ENCODE results near the gene ZFHX3. TPM values are rescaled to one million over a fixed set of nuclear protein-coding genes. Genes with fewer than 3 reads are reported as not detected.

Gene ZFHX3
- total and polyA plus RNA-seq, 2 donors (not counting 1 experiment from before 2014, with no cell fraction given) = 0.54 to 6.6 TPM

DNA sequence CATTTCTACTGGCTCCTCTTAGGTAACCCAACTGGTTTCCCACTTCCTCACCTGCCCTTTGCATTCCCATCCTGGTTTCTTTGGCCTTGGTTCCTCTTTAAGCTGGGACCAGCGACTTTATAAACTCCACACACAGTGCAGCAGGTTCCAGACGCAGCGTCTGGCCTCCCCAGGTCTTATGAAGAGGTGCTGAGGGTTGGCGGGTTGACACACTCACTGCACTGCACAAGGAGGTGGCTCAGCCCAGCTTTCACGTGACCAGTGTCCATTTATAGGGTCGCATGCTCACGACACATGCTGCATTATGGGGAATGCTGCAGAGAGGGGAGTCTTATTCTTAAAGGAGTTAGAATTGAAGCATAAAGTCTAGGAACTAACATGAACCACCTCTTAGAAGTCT, 70.8 kb downstream of the ZFHX3 start:
- peaks cover 8% of the 10 kb centered on the region for H3K4me1 Mint-ChIP-seq
- no peaks in the 10 kb centered on the region for H3K79me2 ChIP-seq (ENCODE audit: control insufficient read depth, insufficient read depth, low read length)

DNA sequence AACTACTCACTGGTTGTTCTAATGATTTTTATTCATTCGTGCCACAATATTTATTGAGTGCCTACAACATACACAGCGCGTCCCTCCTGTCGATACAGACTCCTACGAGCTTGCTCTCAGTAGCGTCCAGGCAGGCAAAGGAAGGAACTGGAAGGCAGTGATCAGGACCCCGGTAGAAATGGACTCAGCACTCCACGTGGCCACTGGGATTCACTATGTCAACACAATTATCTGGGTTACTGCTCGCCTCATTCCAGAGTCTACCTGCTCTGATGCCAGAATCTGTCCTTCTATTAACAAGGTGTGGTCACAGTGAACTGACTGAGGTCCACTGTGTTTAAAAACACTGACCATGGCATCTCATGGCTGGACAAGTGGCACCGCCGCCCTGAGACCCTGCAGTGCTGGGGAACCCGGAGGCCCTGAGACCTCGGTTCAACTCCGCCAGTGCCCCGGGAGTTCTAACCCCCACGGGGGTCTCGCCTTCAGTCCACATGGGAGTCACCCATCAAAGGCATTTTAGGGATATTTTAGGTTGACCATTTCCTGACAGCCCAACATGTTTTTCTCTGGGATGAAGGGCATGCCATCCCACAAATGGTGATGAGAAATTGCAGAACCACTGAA, 71.4 kb downstream of the ZFHX3 start:
- no peaks in the 10 kb centered on the region for H3K9me3 ChIP-seq (ENCODE audit: control extremely low read depth in 1 of 3, control insufficient read depth in 2 of 3, insufficient read depth in 1 of 3, low read length in 2 of 3)
- ATAC-seq (ENCODE audit: low read depth) = no peak
- no peak overlapping the region for H3K27ac Mint-ChIP-seq
- no peaks in the 10 kb centered on the region for H3K36me3 ChIP-seq (replicated peaks in 1 of 2; ENCODE audit: control extremely low read depth in 1 of 2, control insufficient read depth in 1 of 2, extremely low read depth in 1 of 2, insufficient read depth in 2 of 2, low read length in 1 of 2)
- H3K4me2 ChIP-seq (replicated peaks; ENCODE audit: low read depth, low read length, poor library complexity, severe bottlenecking) = no peak overlapping the region
- no peak overlapping the region for H3K9ac ChIP-seq (ENCODE audit: low read length)
- H4K20me1 ChIP-seq (ENCODE audit: control insufficient read depth, insufficient read depth, low read length, poor library complexity, severe bottlenecking) = no peaks in the 10 kb centered on the region
- ChIA-PET CTCF (no interaction called here), POLR2A (no interaction called here)
- TF ChIP-seq, protein P1, sequence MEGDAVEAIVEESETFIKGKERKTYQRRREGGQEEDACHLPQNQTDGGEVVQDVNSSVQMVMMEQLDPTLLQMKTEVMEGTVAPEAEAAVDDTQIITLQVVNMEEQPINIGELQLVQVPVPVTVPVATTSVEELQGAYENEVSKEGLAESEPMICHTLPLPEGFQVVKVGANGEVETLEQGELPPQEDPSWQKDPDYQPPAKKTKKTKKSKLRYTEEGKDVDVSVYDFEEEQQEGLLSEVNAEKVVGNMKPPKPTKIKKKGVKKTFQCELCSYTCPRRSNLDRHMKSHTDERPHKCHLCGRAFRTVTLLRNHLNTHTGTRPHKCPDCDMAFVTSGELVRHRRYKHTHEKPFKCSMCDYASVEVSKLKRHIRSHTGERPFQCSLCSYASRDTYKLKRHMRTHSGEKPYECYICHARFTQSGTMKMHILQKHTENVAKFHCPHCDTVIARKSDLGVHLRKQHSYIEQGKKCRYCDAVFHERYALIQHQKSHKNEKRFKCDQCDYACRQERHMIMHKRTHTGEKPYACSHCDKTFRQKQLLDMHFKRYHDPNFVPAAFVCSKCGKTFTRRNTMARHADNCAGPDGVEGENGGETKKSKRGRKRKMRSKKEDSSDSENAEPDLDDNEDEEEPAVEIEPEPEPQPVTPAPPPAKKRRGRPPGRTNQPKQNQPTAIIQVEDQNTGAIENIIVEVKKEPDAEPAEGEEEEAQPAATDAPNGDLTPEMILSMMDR (IDR thresholded peaks at IDR 0.05) = no peak
- TF ChIP-seq EZH2 (IDR thresholded peaks at IDR 0.05; ENCODE audit: borderline replicate concordance, insufficient read depth, low read depth, low read length, poor library complexity, severe bottlenecking) = no peak
- no peaks in the 10 kb centered on the region for H3K9me3 Mint-ChIP-seq (ENCODE audit: insufficient read depth)
- no peak overlapping the region for H3K27ac ChIP-seq (ENCODE audit: low read length in 2 of 2)
- WGBS (ENCODE audit: insufficient coverage) = 93% methylated on average over 16 of the region's 17 CpGs
- H3K4me1 Mint-ChIP-seq = peaks cover 8% of the 10 kb centered on the region
- H3K4me3 Mint-ChIP-seq = no peak overlapping the region
- H3K4me1 ChIP-seq (ENCODE audit: control insufficient read depth in 2 of 2, insufficient read depth in 2 of 2, low read length in 2 of 2) = no peaks in the 10 kb centered on the region
- intact Hi-C loops (cut with micrococcal nuclease) = no loop called here
- no peak overlapping the region for H2AFZ ChIP-seq (ENCODE audit: insufficient read depth, low read depth, low read length, poor library complexity, severe bottlenecking)
- H3K27me3 ChIP-seq (replicated peaks in 1 of 4; ENCODE audit: control extremely low read depth in 1 of 4, control insufficient read depth in 3 of 4, insufficient read depth in 4 of 4, low read length in 3 of 4) = no peaks in the 10 kb centered on the region
- no peaks in the 10 kb centered on the region for H3K27me3 Mint-ChIP-seq
- H3K79me2 ChIP-seq (ENCODE audit: control insufficient read depth, insufficient read depth, low read length) = no peaks in the 10 kb centered on the region
- no peak overlapping the region for H3K4me3 ChIP-seq (ENCODE audit: control extremely low read depth in 1 of 5, extremely low read depth in 1 of 5, insufficient read depth in 1 of 5, low read depth in 2 of 5, low read length in 4 of 5)
- DNase-seq = no peak

More for the DNA sequence above, 70.8 kb downstream of the ZFHX3 start:
- DNase-seq = no peak
- H3K4me3 ChIP-seq (ENCODE audit: control extremely low read depth in 1 of 5, extremely low read depth in 1 of 5, insufficient read depth in 1 of 5, low read depth in 2 of 5, low read length in 4 of 5) = no peak overlapping the region
- no peaks in the 10 kb centered on the region for H3K4me1 ChIP-seq (ENCODE audit: control insufficient read depth in 2 of 2, insufficient read depth in 2 of 2, low read length in 2 of 2)
- no peak for TF ChIP-seq EZH2 (IDR thresholded peaks at IDR 0.05; ENCODE audit: borderline replicate concordance, insufficient read depth, low read depth, low read length, poor library complexity, severe bottlenecking)
- TF ChIP-seq, protein P1 (IDR thresholded peaks at IDR 0.05) = no peak
- CTCF ChIA-PET = no interaction called here
- Mint-ChIP-seq H3K4me3 (no peak overlapping the region), H3K27ac (no peak overlapping the region), H3K27me3 (no peaks in the 10 kb centered on the region), H3K9me3 (ENCODE audit: insufficient read depth) (no peaks in the 10 kb centered on the region)
- POLR2A ChIA-PET = no interaction called here
- no peak for ATAC-seq (ENCODE audit: low read depth)
- no peak overlapping the region for H3K27ac ChIP-seq (ENCODE audit: low read length in 2 of 2)
- H3K4me2 ChIP-seq (replicated peaks; ENCODE audit: low read depth, low read length, poor library complexity, severe bottlenecking) = no peak overlapping the region
- H2AFZ ChIP-seq (ENCODE audit: insufficient read depth, low read depth, low read length, poor library complexity, severe bottlenecking) = no peak overlapping the region
- intact Hi-C loops (cut with micrococcal nuclease) = no loop called here
- 88% methylated on average over 1 of the region's 7 CpGs for WGBS (ENCODE audit: insufficient coverage)
- H3K9me3 ChIP-seq (ENCODE audit: control extremely low read depth in 1 of 3, control insufficient read depth in 2 of 3, insufficient read depth in 1 of 3, low read length in 2 of 3) = no peaks in the 10 kb centered on the region
- no peaks in the 10 kb centered on the region for H4K20me1 ChIP-seq (ENCODE audit: control insufficient read depth, insufficient read depth, low read length, poor library complexity, severe bottlenecking)
- no peaks in the 10 kb centered on the region for H3K36me3 ChIP-seq (replicated peaks in 1 of 2; ENCODE audit: control extremely low read depth in 1 of 2, control insufficient read depth in 1 of 2, extremely low read depth in 1 of 2, insufficient read depth in 2 of 2, low read length in 1 of 2)
- H3K9ac ChIP-seq (ENCODE audit: low read length) = no peak overlapping the region
- H3K27me3 ChIP-seq (replicated peaks in 1 of 4; ENCODE audit: control extremely low read depth in 1 of 4, control insufficient read depth in 3 of 4, insufficient read depth in 4 of 4, low read length in 3 of 4) = no peaks in the 10 kb centered on the region

Data from B cell (primary cell).